ENCODE results near the gene OPN1SW.
A peak's percentile ranks its signal among the peaks of the same experiment; 100 is the strongest.

The OPN1SW gene

DNA sequence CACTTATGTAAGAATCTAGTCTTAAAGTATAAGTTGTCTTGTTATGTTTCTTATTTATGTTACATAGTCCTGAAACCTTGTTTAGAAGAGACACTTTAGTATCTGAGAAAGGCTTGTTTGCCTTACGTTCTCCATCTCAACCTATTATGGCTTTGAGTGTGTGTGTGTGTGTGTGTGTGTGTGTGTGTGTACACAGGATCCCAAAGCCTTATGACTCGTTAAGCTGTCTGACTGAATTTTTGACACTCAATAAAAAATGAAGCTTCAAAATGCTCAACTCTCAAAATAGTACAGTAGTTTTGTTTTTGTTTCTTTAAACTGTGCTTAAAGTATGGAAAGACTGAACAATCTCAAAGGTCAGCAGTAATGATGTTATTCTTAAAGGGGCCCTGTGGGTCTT lies 18.4 kb downstream of the OPN1SW start:
- DNase-seq, result no peak

- no peak for DNase-seq
Observed at GRCh38 chr7:128755819-128756476, 19.6 kb downstream of the OPN1SW start.

DNA sequence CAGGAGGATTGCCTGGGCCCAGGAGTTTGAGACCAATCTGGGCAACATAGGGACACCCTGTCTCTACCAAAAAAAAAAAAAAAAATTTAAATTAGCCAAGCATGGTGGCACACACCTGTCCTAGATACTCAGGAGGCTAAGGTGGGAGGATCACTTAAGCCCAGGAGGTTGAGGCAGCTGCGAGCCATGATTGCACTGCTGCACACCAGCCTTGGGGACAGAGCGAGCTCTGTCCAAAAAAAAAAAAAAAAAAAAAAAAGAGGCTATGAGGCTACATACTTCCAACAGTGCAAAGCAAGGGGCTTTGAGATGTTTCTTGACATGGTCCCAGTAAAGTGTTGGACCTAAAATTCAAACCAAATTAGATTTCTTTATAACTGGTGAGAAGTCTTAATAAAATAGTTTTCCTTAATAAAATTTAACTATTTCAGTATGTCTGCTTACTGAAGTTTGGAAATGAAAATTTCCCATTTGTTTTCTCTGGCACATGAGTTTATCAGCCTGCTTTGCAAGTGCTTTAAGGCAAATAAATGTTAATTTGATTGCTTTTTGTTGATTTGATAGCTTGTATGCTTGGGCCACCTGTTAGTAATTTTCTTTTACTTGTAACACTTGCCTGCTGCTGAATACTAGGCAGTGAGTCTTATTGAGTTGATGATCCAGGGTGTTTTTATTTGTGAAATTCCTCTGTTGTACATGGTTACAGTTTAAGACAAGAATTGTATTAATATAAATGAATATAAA lies 20.3 kb downstream of the OPN1SW start:
- no peak for DNase-seq

- no peak for DNase-seq
Observed at GRCh38 chr7:128752251-128752650, 23.3 kb downstream of the OPN1SW start.

DNA sequence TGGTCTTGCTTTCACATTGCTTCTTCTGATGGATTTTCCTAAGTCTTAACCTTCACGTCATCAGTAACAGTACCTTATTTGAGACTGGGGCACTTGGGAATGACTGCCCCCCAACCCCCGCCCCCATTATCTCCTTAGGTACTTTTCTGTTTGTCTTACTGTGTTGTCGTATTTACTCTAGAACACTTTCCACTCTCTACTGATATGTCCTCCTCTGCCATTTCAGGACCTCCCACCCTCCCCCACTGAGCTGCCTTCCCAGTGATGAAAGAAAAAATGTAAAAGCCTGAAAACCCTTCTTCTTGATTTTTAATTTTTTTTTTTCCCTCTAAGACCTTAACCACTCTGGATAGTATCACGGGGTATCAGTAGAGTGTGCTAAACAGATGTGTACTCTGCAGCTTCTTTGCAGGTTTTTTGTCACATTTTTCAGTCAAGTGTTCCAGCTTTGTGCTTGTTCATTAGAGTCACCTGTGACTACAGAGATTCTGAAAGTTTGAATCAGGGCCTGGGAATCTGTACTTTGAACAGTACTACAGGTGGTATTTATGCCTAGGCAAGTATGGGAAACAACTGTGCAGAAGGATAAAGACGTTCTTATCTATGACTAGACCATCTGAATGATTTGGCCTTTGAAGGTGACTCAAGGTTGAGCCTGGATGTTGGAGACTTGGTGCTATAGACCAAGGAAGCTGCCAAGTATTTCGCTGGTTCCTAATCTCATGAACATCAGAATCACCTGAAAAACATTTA lies 28.1 kb downstream of the OPN1SW start:
- no peak for DNase-seq

DNA sequence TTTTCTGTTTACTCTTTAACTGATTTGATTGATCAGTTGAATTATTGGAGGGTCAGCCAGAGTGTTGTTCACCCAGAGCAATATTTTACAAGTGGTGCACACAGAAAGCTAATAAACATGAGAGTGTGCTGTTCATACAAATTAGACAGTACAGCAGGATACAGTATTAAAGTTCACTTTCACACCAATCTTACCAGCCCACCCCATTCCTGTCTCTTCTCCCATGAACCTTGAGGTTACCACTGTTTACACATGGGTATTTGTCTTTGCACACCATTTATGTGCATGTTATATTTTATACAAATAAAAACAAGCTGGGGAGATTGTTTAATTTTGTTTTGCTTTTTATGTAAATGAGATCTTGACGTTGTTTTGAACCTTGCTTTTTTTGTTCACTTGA lies 29.9 kb downstream of the OPN1SW start:
- no peak for DNase-seq

DNA sequence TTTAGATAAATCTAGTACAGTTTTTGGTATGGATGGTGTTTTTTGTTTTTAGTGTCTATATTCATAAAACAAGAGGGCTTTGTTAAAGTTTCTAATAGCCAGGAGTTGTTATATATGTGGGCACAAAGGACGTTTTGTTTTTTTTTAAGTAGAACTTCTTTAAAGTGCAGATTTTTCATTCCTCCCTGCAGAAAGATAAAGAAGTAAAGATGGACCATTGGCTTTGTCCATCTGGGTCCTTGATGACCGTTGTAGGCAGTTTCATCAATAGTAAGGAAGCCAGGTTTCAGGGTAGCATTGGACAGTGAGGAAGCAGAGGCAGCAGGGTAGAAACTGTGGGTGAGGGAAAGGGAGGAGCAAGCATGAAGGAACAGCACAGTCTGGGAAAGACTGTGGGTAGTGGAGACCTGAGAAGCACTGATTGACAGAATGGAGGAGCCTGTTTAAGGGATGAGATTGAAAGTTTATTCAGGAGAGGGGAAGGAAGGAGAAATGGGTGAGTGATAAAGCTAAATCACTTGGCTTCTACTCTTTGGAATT lies 31.2 kb downstream of the OPN1SW start:
- no peak for DNase-seq

- no peak for DNase-seq
Observed at GRCh38 chr7:128743112-128743772, 32.4 kb downstream of the OPN1SW start.

DNA sequence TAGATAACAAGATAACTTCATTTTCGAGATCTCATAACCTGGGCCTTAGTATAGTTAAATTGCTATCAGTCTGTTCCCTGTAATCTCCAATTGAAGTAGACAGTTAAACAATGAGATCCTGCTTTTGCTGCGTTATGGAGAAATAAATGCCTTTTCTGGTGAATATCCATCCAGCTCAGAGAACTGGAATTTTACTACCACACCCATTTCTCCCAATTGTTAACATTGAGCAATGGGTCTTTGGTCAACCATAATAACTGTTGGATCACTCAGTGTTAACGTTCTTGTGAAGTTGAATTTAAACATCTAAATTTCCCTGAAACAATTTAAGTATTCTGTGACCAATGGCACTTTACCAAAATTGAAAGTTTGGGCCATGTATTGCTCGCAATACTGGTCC lies 33.4 kb downstream of the OPN1SW start:
- DNase-seq, result no peak

- DNase-seq, result no peak
Observed at GRCh38 chr7:128741491-128741890, 34.1 kb downstream of the OPN1SW start.

- DNase-seq, result no peak
Observed at GRCh38 chr7:128740996-128741395, 34.6 kb downstream of the OPN1SW start.

- DNase-seq, result no peak
Observed at GRCh38 chr7:128739990-128740682, 35.5 kb downstream of the OPN1SW start.

- DNase-seq, result peak; percentile 99
Observed at GRCh38 chr7:128739048-128739962, 36.3 kb downstream of the OPN1SW start, which contains the start of gene CALU. TSS of gene CALU (plus strand) at chr7:128739359. CDS start at chr7:128748584, 9,225 bp downstream.

GRCh38 chr7:128738570-128739047 lies 37.0 kb downstream of the OPN1SW start:
- DNase-seq, result no peak

DNA sequence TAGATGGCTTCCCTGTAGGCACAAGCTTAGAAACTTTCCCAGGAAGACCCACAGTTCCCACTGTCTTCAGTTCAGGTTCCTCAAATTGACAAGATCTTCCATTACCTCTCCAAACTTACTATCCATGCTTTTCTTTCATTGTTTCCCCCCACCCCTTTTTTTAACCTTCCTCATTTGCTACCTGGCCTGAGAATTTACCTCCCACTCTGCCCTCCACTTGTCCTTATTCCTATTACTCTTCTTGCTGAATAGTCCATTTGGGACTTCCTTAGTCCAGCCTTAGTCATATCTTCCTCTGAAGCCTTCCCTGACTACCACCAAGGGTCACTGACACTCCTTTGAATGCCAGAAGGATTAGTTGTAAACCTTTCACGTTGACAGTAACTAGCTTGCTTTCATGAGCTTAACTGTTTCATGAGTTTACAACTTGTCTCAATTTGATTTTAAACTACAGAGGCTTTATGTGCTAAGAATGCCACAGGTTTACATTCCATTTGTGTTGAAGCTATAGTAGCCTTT lies 37.7 kb downstream of the OPN1SW start:
- DNase-seq, result no peak

GRCh38 chr7:128737441-128737840 lies 38.2 kb downstream of the OPN1SW start:
- DNase-seq, result no peak

DNA sequence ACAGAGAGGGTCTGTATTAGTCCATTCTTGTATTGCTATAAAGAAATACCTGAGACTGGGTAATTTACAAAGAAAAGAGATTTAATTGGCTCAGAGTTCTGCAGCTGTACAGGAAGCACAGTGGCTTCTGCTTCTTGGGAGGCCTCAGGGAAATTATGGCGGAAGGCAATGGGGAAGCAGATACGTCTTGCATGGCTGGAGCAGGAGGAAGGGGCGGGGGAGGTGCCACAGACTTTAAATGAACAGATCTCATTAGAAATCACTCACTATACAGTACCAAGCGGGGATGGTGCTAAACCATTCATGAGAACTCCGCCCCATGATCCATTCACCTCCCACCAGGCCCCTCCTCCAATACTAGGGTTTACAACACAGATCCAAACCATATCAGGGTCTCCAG lies 40.2 kb downstream of the OPN1SW start:
- no peak for DNase-seq

- no peak for DNase-seq
Observed at GRCh38 chr7:128734890-128735289, 40.7 kb downstream of the OPN1SW start.

DNA sequence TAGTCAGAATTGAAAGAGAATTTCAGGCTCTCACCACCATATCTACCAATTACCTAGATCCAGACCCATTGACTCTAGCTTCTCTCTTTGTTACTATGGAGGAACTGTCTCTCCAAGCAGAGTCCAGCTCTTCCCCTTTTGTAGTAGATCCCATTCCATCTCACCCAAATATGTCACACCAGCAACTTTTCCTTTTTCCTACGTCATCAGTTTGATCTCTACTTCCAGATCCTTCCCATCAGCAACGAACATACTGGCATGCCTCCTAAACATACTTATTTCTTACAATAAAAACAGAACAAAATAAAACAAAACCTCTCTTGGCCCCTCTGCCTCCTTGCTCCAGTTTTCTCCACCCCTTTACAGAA lies 42.3 kb downstream of the OPN1SW start:
- DNase-seq, result no peak

- DNase-seq, result no peak
Observed at GRCh38 chr7:128732521-128733277, 42.9 kb downstream of the OPN1SW start.

Data from right forelimb (tissue), 1 donor.